Ascending aorta (tissue), 2 donors: ENCODE results near the gene BANF2. TPM values are rescaled to one million over a fixed set of nuclear protein-coding genes. Genes with fewer than 3 reads are reported as not detected.

ENCODE experiments used
- DNase-seq, 2 donors: peaks; one replicate each; pipeline ENCODE4 v3.0.0-alpha.2; 2019; ENCODE audit warnings: low spot score in 2 of 2
- H3K27ac ChIP-seq, 2 donors: fragments of 200-600 bp; sonication (generic); one replicate each; pipeline ENCODE4 v1.5.1; 2016 to 2017; ENCODE audit warnings: mild to moderate bottlenecking in 1 of 2
- H3K27me3 ChIP-seq: fragments of 200-600 bp; sonication (generic); one replicate; pipeline ENCODE4 v1.5.1; 2017
- H3K36me3 ChIP-seq, 2 donors: fragments of 200-600 bp; sonication (generic); one replicate each; pipeline ENCODE4 v1.5.1; 2016
- H3K4me1 ChIP-seq, 2 donors: fragments of 200-600 bp; sonication (generic); one replicate each; pipeline ENCODE4 v1.5.1; 2016 to 2017; ENCODE audit warnings: mild to moderate bottlenecking in 1 of 2
- H3K4me3 ChIP-seq, 2 donors: fragments of 200-600 bp; sonication (generic); one replicate each; pipeline ENCODE4 v1.5.1; 2016 to 2017; ENCODE audit warnings: mild to moderate bottlenecking in 1 of 2
- H3K9me3 ChIP-seq, 2 donors: fragments of 200-600 bp; sonication (generic); one replicate each; pipeline ENCODE4 v1.5.1; 2016
- intact Hi-C: fragments of 100-400 bp; cut with DNase I; formaldehyde crosslinking; loops from one replicate; pipeline ENCODE4 v1.15.1; 2023
- total RNA-seq: library from RNA; depleted of rRNA; stranded (reverse); fragments of >200 nt; gene quantifications from one replicate; pipeline ENCODE4 v1.1.0, GENCODE V29; 2016
- TF ChIP-seq, protein P1 (sequence below), 3 experiments: fragments of 200-600 bp in 2 of 3; fragments of 450-650 bp in 1 of 3; sonication (generic) in 2 of 3; IDR thresholded peaks; one replicate each; pipeline ENCODE4 v1.5.1; 2016 to 2019; ENCODE audit warnings: antibody characterized with exemption in 3 of 3, mild to moderate bottlenecking in 1 of 3, moderate library complexity in 1 of 3

BANF2 gene
- total RNA-seq, 1 donor from 2014 or later, result not detected

GRCh38 chr20:17714597-17714996 is 14.8 kb downstream of the BANF2 start:
- Histone ChIP-seq H3K4me1 (peaks cover 0 to 3% of the 10 kb centered on the region in 2 donors), H3K4me3 (no peak overlapping the region), H3K9me3 (no peaks in the 10 kb centered on the region), H3K27me3 (no peaks in the 10 kb centered on the region), H3K36me3 (no peaks in the 10 kb centered on the region), H3K27ac (no peak overlapping the region)
- intact Hi-C loops, result no loop called here
- TF ChIP-seq, protein P1, sequence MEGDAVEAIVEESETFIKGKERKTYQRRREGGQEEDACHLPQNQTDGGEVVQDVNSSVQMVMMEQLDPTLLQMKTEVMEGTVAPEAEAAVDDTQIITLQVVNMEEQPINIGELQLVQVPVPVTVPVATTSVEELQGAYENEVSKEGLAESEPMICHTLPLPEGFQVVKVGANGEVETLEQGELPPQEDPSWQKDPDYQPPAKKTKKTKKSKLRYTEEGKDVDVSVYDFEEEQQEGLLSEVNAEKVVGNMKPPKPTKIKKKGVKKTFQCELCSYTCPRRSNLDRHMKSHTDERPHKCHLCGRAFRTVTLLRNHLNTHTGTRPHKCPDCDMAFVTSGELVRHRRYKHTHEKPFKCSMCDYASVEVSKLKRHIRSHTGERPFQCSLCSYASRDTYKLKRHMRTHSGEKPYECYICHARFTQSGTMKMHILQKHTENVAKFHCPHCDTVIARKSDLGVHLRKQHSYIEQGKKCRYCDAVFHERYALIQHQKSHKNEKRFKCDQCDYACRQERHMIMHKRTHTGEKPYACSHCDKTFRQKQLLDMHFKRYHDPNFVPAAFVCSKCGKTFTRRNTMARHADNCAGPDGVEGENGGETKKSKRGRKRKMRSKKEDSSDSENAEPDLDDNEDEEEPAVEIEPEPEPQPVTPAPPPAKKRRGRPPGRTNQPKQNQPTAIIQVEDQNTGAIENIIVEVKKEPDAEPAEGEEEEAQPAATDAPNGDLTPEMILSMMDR (IDR thresholded peaks at IDR 0.05), result no peak
- DNase-seq, result no peak

GRCh38 chr20:17715075-17715474 is 15.3 kb downstream of the BANF2 start:
- no peaks in the 10 kb centered on the region for H3K36me3 ChIP-seq
- peaks cover 0 to 3% of the 10 kb centered on the region in 2 donors for H3K4me1 ChIP-seq
- no peak overlapping the region for H3K4me3 ChIP-seq
- H3K9me3 ChIP-seq, result no peaks in the 10 kb centered on the region
- DNase-seq, result no peak
- TF ChIP-seq, protein P1 (IDR thresholded peaks at IDR 0.05), result no peak
- no peaks in the 10 kb centered on the region for H3K27me3 ChIP-seq
- intact Hi-C loops, result no loop called here
- no peak overlapping the region for H3K27ac ChIP-seq

DNA sequence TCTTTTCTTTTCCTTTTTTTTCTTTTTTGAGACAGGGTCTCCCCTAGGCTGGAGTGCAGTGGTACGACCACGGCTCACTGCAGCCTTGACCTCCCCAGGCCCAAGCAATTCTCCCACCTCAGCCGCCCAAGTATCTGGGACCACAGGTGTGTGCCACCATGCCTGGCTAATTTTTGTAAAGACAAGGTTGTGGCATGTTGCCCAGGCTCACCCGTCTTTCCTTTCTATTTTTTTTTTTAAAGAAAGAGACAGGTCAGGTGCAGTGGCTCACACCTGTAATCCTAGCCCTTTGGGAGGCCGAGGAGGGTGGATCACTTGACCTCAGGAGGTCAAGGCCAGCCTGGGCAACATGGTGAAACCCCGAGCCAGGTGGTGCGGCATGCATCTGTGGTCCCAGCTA is 16.6 kb downstream of the BANF2 start:
- H3K27me3 ChIP-seq, result no peaks in the 10 kb centered on the region
- TF ChIP-seq, protein P1 (IDR thresholded peaks at IDR 0.05), result no peak
- intact Hi-C loops, result no loop called here

DNA sequence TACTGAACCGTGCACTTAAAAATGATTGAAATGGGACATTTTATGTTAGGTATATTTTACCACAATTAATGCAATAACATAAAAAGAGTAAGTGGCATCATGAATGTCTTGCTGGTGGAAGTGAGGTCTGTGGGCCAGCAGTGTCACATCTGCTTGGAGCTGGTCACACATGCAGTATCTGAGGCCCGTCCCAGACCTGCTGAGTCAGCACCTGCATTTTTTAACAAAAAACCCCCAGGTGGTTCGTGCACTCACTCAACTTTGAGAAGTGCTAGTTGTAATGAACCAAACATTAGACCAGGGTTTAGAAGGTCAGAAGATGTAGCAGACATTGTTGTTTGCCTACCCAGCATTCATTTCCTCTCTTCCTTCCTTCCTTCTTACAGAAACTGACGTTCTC is 21.0 kb downstream of the BANF2 start:
- Histone ChIP-seq H3K36me3 (no peaks in the 10 kb centered on the region), H3K9me3 (no peaks in the 10 kb centered on the region), H3K4me3 (no peak overlapping the region), H3K27ac (no peak overlapping the region), H3K4me1 (no peaks in the 10 kb centered on the region), H3K27me3 (no peaks in the 10 kb centered on the region)
- TF ChIP-seq, protein P1 (IDR thresholded peaks at IDR 0.05), result no peak
- intact Hi-C loops, result no loop called here
- no peak for DNase-seq

More for the DNA sequence above, 16.6 kb downstream of the BANF2 start:
- H3K9me3 ChIP-seq, result no peaks in the 10 kb centered on the region
- peaks cover 0 to 3% of the 10 kb centered on the region in 2 donors for H3K4me1 ChIP-seq
- H3K27ac ChIP-seq, result no peak overlapping the region
- DNase-seq, result no peak
- no peaks in the 10 kb centered on the region for H3K36me3 ChIP-seq
- H3K4me3 ChIP-seq, result no peak overlapping the region

DNA sequence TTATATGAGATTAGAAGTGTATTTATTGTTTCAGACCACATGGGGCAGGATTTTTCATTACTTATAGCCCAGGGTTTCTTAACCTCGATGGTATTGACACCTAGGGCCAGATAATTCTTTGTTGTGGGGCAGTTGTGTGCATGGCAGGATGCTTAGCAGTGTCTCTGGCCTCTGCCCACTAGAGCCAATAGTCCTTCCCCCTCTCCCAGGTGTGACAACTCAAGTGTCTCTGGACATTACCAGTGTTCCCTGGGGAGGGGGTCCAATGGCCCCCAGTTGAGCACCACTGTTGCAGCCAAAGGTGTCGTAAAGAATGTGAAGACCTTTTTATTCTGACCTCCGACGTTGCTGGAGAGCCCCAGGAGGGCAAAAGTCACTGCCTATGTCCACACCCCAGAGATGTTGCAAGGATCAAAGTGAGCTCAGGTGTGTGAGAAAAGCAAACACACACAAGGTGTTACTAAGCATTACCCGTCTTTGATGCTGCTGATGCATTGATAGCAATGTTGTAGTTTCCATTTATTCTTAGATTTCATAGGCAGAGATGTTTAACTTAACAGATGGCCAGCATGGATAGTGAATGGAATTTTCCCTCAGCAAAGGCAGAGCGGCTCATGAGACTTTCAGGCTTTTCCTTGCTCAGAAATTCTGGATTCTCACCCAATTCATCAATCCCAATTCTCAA is 22.2 kb downstream of the BANF2 start:
- H3K27me3 ChIP-seq, result no peaks in the 10 kb centered on the region
- TF ChIP-seq, protein P1 (IDR thresholded peaks at IDR 0.05), result no peak
- H3K36me3 ChIP-seq, result no peaks in the 10 kb centered on the region
- intact Hi-C loops, result no loop called here
- H3K4me3 ChIP-seq, result no peak overlapping the region
- no peak overlapping the region for H3K27ac ChIP-seq
- no peaks in the 10 kb centered on the region for H3K9me3 ChIP-seq
- no peaks in the 10 kb centered on the region for H3K4me1 ChIP-seq
- DNase-seq, result no peak
